C4-2B (cell line): ENCODE results near the gene MACIR.

ENCODE experiments used
- CTCF ChIP-seq: fragments of 450-650 bp; conservative IDR thresholded peaks from 2 replicates; pipeline ENCODE4 v1.5.1; 2017; ENCODE audit warnings: mild to moderate bottlenecking
- ZFX ChIP-seq: fragments of 450-650 bp; IDR thresholded peaks from 2 replicates; pipeline ENCODE4 v1.6.1; 2017

- TF ChIP-seq CTCF (no peak), ZFX (no peak)
Measured at GRCh38 chr5:103216137-103216536, 42.4 kb upstream of the MACIR start.
